H1 (cell line): ENCODE measurements around the gene GALNT18. TPM values are rescaled to one million over a fixed set of nuclear protein-coding genes. Genes with fewer than 3 reads are reported as not detected.

ENCODE experiments used
- CTCF ChIA-PET: fragments of 300-600 bp; sonication (Branson Sonifier 250); formaldehyde crosslinking; loops from one replicate; lab custom pipeline; 2021; ENCODE audit not compliant: partially characterized antibody; lab: Charles Lee
- POLR2A ChIA-PET: fragments of 300-600 bp; sonication (Branson Sonifier 250); formaldehyde crosslinking; loops from one replicate; lab custom pipeline; 2021; ENCODE audit warnings: inconsistent platforms; ENCODE audit not compliant: partially characterized antibody; lab: Charles Lee
- DNase-seq, 2 experiments: peaks; one replicate each; pipeline versions ENCODE4 v3.0.0 to v3.0.0-alpha.2; 2010 to 2022; ENCODE audit warnings: low spot score in 2 of 2, low read depth in 1 of 2, mixed read lengths in 1 of 2
- FAIRE-seq: peaks from 2 replicates; lab custom pipeline; 2011; peaks lifted over from hg19 to GRCh38; lab: Jason Lieb, UNC
- H2AFZ ChIP-seq: 2 replicates; pipeline ENCODE4 v1.8.1; 2012; ENCODE audit warnings: low read length, inconsistent platforms
- H2AK5ac ChIP-seq: 2 replicates; pipeline ENCODE4 v1.6.1; 2013; ENCODE audit warnings: low read depth, low read length
- H2BK120ac ChIP-seq: replicated peaks from 2 replicates; pipeline ENCODE3; 2013; ENCODE audit warnings: low read depth, low read length, inconsistent platforms
- H2BK12ac ChIP-seq: 2 replicates; pipeline ENCODE4 v1.6.1; 2013; ENCODE audit warnings: low read depth, low read length
- H2BK15ac ChIP-seq: 2 replicates; pipeline ENCODE4 v1.6.1; 2013; ENCODE audit warnings: low read length
- H2BK20ac ChIP-seq: 2 replicates; pipeline ENCODE4 v1.6.1; 2013; ENCODE audit warnings: low read length
- H2BK5ac ChIP-seq: 2 replicates; pipeline ENCODE4 v1.6.1; 2013; ENCODE audit warnings: low read depth, low read length
- H3K14ac ChIP-seq: 2 replicates; pipeline ENCODE4 v1.6.1; 2013; ENCODE audit warnings: inconsistent platforms; ENCODE audit not compliant: insufficient read length
- H3K18ac ChIP-seq: 2 replicates; pipeline ENCODE4 v1.6.1; 2013; ENCODE audit warnings: low read length; ENCODE audit errors: extremely low read depth
- H3K23ac ChIP-seq: 2 replicates; pipeline ENCODE4 v1.6.1; 2013; ENCODE audit warnings: inconsistent platforms; ENCODE audit not compliant: insufficient read length
- H3K23me2 ChIP-seq: 2 replicates; pipeline ENCODE4 v1.6.1; 2013; ENCODE audit warnings: low read depth, low read length
- H3K27ac ChIP-seq: 2 replicates; pipeline ENCODE4 v1.6.1; 2011; ENCODE audit warnings: low read depth, low read length, inconsistent platforms
- H3K27me3 ChIP-seq, 4 experiments: replicated peaks in 1 of 4; 1 replicate in 1 of 4; 2 replicates in 3 of 4; pipeline versions ENCODE4 v1.6.1 to v1.8.1; 2011 to 2013; ENCODE audit warnings: low read length in 3 of 4, mild to moderate bottlenecking in 3 of 4, inconsistent platforms in 2 of 4, mixed read lengths in 2 of 4, moderate library complexity in 1 of 4; ENCODE audit not compliant: control insufficient read depth in 3 of 4, insufficient read depth in 3 of 4; ENCODE audit errors: extremely low read depth in 1 of 4
- H3K36me3 ChIP-seq, 4 experiments: 2 replicates each; pipeline versions ENCODE4 v1.6.1 to v1.8.1; 2011 to 2013; ENCODE audit warnings: mild to moderate bottlenecking in 4 of 4, low read length in 3 of 4, moderate library complexity in 2 of 4, control low read depth in 1 of 4, inconsistent platforms in 1 of 4; ENCODE audit not compliant: insufficient read depth in 4 of 4, control insufficient read depth in 2 of 4
- H3K4ac ChIP-seq: replicated peaks from 2 replicates; pipeline ENCODE3; 2013; ENCODE audit warnings: low read length, low read depth, mixed read lengths, inconsistent platforms; ENCODE audit not compliant: insufficient read length
- H3K4me1 ChIP-seq, 4 experiments: replicated peaks in 1 of 4; 1 replicate in 1 of 4; 2 replicates in 3 of 4; pipeline versions ENCODE4 v1.6.1 to v1.8.1; 2011 to 2013; ENCODE audit warnings: low read length in 3 of 4, inconsistent platforms in 2 of 4, mixed read lengths in 1 of 4; ENCODE audit not compliant: insufficient read depth in 4 of 4, control insufficient read depth in 3 of 4
- H3K4me2 ChIP-seq, 2 experiments: 2 replicates each; pipeline versions ENCODE4 v1.6.1 to v1.8.1; 2011 to 2013; ENCODE audit warnings: low read depth in 2 of 2, low read length in 2 of 2, control low read depth in 1 of 2, inconsistent platforms in 1 of 2, mild to moderate bottlenecking in 1 of 2; ENCODE audit not compliant: insufficient read depth in 1 of 2
- H3K4me3 ChIP-seq, 4 experiments: fragments of 200-600, 300-600 bp in 1 of 4; sonication (generic), shearing (Covaris generic), sonication (Bioruptor Twin) in 1 of 4; 2 replicates each; pipeline versions ENCODE4 v1.5.1 to v1.8.1; 2011 to 2016; ENCODE audit warnings: low read length in 4 of 4, low read depth in 3 of 4, control low read depth in 2 of 4, inconsistent platforms in 2 of 4, mild to moderate bottlenecking in 2 of 4, mixed read lengths in 1 of 4, moderate library complexity in 1 of 4; ENCODE audit not compliant: insufficient read depth in 2 of 4; ENCODE audit errors: extremely low read depth in 1 of 4
- H3K56ac ChIP-seq: replicated peaks from 2 replicates; pipeline ENCODE3; 2013; ENCODE audit warnings: low read depth, mild to moderate bottlenecking, mixed read lengths, low read length, inconsistent platforms; ENCODE audit not compliant: insufficient read length
- H3K79me1 ChIP-seq: 2 replicates; pipeline ENCODE4 v1.6.1; 2013; ENCODE audit warnings: low read depth, low read length, control low read depth
- H3K79me2 ChIP-seq, 2 experiments: 2 replicates each; pipeline versions ENCODE4 v1.6.1 to v1.8.1; 2012 to 2013; ENCODE audit warnings: low read length in 2 of 2, mild to moderate bottlenecking in 2 of 2, inconsistent platforms in 1 of 2; ENCODE audit not compliant: insufficient read depth in 2 of 2, control insufficient read depth in 1 of 2
- H3K9ac ChIP-seq, 4 experiments: replicated peaks in 1 of 4; 1 replicate in 1 of 4; 2 replicates in 3 of 4; pipeline versions ENCODE4 v1.6.1 to v1.8.1; 2011 to 2013; ENCODE audit warnings: low read depth in 3 of 4, low read length in 3 of 4, control low read depth in 2 of 4, mild to moderate bottlenecking in 2 of 4, moderate library complexity in 2 of 4, inconsistent platforms in 1 of 4; ENCODE audit errors: extremely low read depth in 1 of 4
- H3K9me3 ChIP-seq, 2 experiments: 2 replicates each; pipeline versions ENCODE4 v1.6.1 to v1.8.1; 2012 to 2013; ENCODE audit warnings: mild to moderate bottlenecking in 2 of 2, moderate library complexity in 2 of 2, control low read depth in 1 of 2, inconsistent platforms in 1 of 2, low read depth in 1 of 2, low read length in 1 of 2, mixed read lengths in 1 of 2; ENCODE audit not compliant: insufficient read depth in 2 of 2
- H4K20me1 ChIP-seq, 2 experiments: replicated peaks in 1 of 2; 2 replicates each; pipeline versions ENCODE3 to v1.8.1; 2011 to 2013; ENCODE audit warnings: inconsistent platforms in 2 of 2, low read length in 2 of 2, mild to moderate bottlenecking in 1 of 2; ENCODE audit not compliant: insufficient read depth in 2 of 2, control insufficient read depth in 1 of 2
- H4K5ac ChIP-seq: 2 replicates; pipeline ENCODE4 v1.6.1; 2013; ENCODE audit warnings: low read length, low read depth, mixed read lengths, inconsistent platforms; ENCODE audit not compliant: insufficient read length
- H4K8ac ChIP-seq: 2 replicates; pipeline ENCODE4 v1.8.0; 2013; ENCODE audit warnings: mild to moderate bottlenecking, moderate library complexity, low read length, inconsistent platforms; ENCODE audit not compliant: insufficient read depth; ENCODE audit errors: extremely low read depth
- H4K91ac ChIP-seq: replicated peaks from 2 replicates; pipeline ENCODE3; 2013; ENCODE audit warnings: low read length, mixed read lengths, inconsistent platforms; ENCODE audit not compliant: insufficient read length
- MAFK ChIP-seq: IDR thresholded peaks from 2 replicates; pipeline ENCODE4 v1.6.1; 2012; ENCODE audit warnings: low read depth, mild to moderate bottlenecking, improper control_type of control experiment, low read length
- RBBP5 ChIP-seq: IDR thresholded peaks from 2 replicates; pipeline ENCODE4 v1.7.1; 2012; ENCODE audit warnings: low read depth, mild to moderate bottlenecking, inconsistent platforms, low read length, moderate library complexity, borderline replicate concordance
- WGBS, 2 experiments: shearing (Covaris generic) in 1 of 2; methylation state at CpG; one replicate each; pipeline versions ENCODE4 v1.1.6 to v1.1.7; 2013 to 2015; ENCODE audit warnings: low lambda C conversion rate in 2 of 2, mixed read lengths in 2 of 2, inconsistent platforms in 1 of 2, low coverage in 1 of 2, missing lambda C conversion rate in 1 of 2; ENCODE audit not compliant: insufficient replicate concordance in 2 of 2, insufficient coverage in 1 of 2, insufficient read length in 1 of 2; ENCODE audit errors: extremely low coverage in 1 of 2, missing lambda C conversion rate in 1 of 2; 5-methylcytosine and 5-hydroxymethylcytosine counted together
- polyA plus RNA-seq, 7 experiments: library from polyadenylated mRNA; depleted of rRNA in 3 of 7; stranded (reverse) in 5 of 7; unstranded in 2 of 7; fragments of >200 nt in 5 of 7; fragments of 200-250 nt in 2 of 7; gene quantifications; 1 replicate in 5 of 7; 2 replicates in 1 of 7; 4 replicates in 1 of 7; pipeline versions ENCODE4 v1.2.1 to v1.2.3, GENCODE V29; 2011 to 2013; ENCODE audit warnings: missing spikeins in 2 of 7, mixed read lengths in 2 of 7
- total RNA-seq: library from RNA; stranded (reverse); fragmentation: NEBNext Ultra II Directional; extraction: Animal tissue kit (Norgen Biotek cat#: 25700); gene quantifications from 2 replicates; pipeline ENCODE4 v1.2.1, GENCODE V29; 2021
- TF ChIP-seq, protein P1 (sequence below): IDR thresholded peaks from 2 replicates; pipeline ENCODE4 v1.6.1; 2012; ENCODE audit warnings: low read length, inconsistent platforms

The GALNT18 gene
- total and polyA plus RNA-seq, 2 of the 8 experiments (the other 6 are each of a cell fraction or from before 2014, with no cell fraction given): 6.0 to 9.4 TPM

DNA sequence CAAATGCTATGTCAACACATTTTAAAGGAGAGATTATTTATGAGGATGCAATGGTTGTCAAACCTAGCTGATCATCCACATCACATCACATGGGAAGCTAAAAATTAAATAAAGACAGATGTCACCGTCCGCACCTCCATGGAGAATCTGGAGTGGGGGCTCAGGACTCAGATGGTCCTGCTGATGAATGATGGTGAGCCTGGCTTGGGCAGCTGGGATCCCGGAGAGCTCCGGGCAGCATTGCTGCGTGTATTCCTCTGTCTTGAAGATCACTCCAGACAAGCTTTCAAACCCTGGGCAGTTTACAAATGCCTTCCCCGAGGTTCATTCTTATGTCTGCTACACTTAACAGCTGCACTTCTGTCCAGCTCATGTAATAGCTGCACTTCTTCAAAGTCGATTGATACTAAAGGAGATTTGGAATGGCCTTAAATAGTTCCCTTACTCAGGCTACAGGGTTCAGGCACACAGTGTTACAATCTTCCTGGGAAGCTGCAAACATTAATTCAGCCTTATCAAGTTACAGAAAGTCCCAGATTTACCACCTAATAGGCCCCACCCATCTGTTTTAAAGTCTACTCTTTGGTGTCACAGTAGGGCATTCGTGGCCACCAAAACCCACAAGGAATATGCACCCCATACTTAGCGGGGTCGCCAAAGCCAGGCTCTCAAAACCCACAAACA is 234.0 kb downstream of the GALNT18 start:
- FAIRE-seq (no peak), DNase-seq (no peak)
- Histone ChIP-seq H2BK5ac (no peak overlapping the region), H3K14ac (no peak overlapping the region), H3K79me1 (no peaks in the 10 kb centered on the region), H2BK20ac (no peak overlapping the region), H2BK15ac (no peak overlapping the region), H2AFZ (no peak overlapping the region), H3K36me3 (no peaks in the 10 kb centered on the region), H3K79me2 (no peaks in the 10 kb centered on the region), H3K4me2 (no peak overlapping the region), H3K4me3 (no peak overlapping the region), H3K18ac (no peak overlapping the region), H4K91ac (no peak overlapping the region), H3K4me1 (peaks cover 0 to 5% (median 3%) of the 10 kb centered on the region in 4 experiments; a peak in 4 of 7 replicates), H4K20me1 (peaks cover 0 to 2% of the 10 kb centered on the region in 2 experiments), H4K5ac (no peak overlapping the region), H3K9ac (no peak overlapping the region), H3K4ac (no peak overlapping the region), H2AK5ac (no peak overlapping the region), H3K23ac (no peak overlapping the region), H2BK12ac (no peak overlapping the region), H2BK120ac (no peak overlapping the region), H3K27ac (no peak overlapping the region), H3K23me2 (no peaks in the 10 kb centered on the region), H3K27me3 (0 out of 7 replicates have a peak, but pooled peaks cover 0 to 2% (median 0%) of the 10 kb centered on the region in 4 experiments), H4K8ac (no peak overlapping the region), H3K9me3 (no peaks in the 10 kb centered on the region), H3K56ac (no peak overlapping the region)
- ChIA-PET POLR2A (no interaction called here), CTCF (interaction anchor here (0.5 to 3.2 kb wide), 4 partner anchors 13 to 144 kb away, joined by 3 to 22 read pairs (median 3); no protein-coding TSS in a partner anchor)
- WGBS, 2 experiments: 90% methylated on average over 10 of the region's 10 CpGs; no CpG with 5 or more reads in 1 of the 2 experiments
- TF ChIP-seq RBBP5: no peak
- TF ChIP-seq, protein P1, sequence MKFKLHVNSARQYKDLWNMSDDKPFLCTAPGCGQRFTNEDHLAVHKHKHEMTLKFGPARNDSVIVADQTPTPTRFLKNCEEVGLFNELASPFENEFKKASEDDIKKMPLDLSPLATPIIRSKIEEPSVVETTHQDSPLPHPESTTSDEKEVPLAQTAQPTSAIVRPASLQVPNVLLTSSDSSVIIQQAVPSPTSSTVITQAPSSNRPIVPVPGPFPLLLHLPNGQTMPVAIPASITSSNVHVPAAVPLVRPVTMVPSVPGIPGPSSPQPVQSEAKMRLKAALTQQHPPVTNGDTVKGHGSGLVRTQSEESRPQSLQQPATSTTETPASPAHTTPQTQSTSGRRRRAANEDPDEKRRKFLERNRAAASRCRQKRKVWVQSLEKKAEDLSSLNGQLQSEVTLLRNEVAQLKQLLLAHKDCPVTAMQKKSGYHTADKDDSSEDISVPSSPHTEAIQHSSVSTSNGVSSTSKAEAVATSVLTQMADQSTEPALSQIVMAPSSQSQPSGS: no peak
- TF ChIP-seq MAFK: no peak
